ENCODE data around the gene ELF3. TPM values are rescaled to one million over a fixed set of nuclear protein-coding genes. Genes with fewer than 3 reads are reported as not detected.
A peak's percentile ranks its signal among the peaks of the same experiment; 100 is the strongest.

The ELF3 gene
- total and polyA plus RNA-seq, 10 of the 15 experiments (the other 5 are each of a cell fraction or from before 2014, with no cell fraction given), result 0.07 to 14.3 (median 0.58) TPM; not detected in 1

- TF ChIP-seq ZNF687 (IDR thresholded peaks at IDR 0.05), result no peak
- no peak for TF ChIP-seq HCFC1 (IDR thresholded peaks at IDR 0.05; ENCODE audit: low read length)
- peak; percentile 76 for TF ChIP-seq NR2F1 (conservative IDR thresholded peaks at IDR 0.05)
- 0 out of 2 replicates have a peak, but pooled peaks have one; percentile 29 for TF ChIP-seq NBN (IDR thresholded peaks at IDR 0.05)
- TF ChIP-seq HSF1 (IDR thresholded peaks at IDR 0.05; ENCODE audit: low read depth, low read length), result no peak
- TF ChIP-seq ETV6 (conservative IDR thresholded peaks at IDR 0.05 in 1 of 2, IDR thresholded peaks at IDR 0.05 in 1 of 2; ENCODE audit: borderline replicate concordance in 1 of 2, low read depth in 1 of 2), result no peak
- peak in 1 of 2 experiments; percentile 50; a peak in 1 of 4 replicates for TF ChIP-seq BHLHE40 (IDR thresholded peaks at IDR 0.05; ENCODE audit: borderline replicate concordance in 1 of 2, low read depth in 2 of 2, low read length in 1 of 2)
- TF ChIP-seq CBX3 (IDR thresholded peaks at IDR 0.05; ENCODE audit: borderline replicate concordance, low read depth), result no peak
- TF ChIP-seq ATF2 (IDR thresholded peaks at IDR 0.05; ENCODE audit: low read length), result no peak
- no peak for TF ChIP-seq NFIC (IDR thresholded peaks at IDR 0.05; ENCODE audit: low read depth, low read length)
- no peak for TF ChIP-seq KDM1A (IDR thresholded peaks at IDR 0.05; ENCODE audit: borderline replicate concordance)
- peak; percentile 79 for TF ChIP-seq GATAD2B (conservative IDR thresholded peaks at IDR 0.05; ENCODE audit: low read depth)
- no peak for TF ChIP-seq JUNB (IDR thresholded peaks at IDR 0.05)
- no peak for TF ChIP-seq YY1 (IDR thresholded peaks at IDR 0.05; ENCODE audit: low read depth, low read length)
- TF ChIP-seq CBFB (IDR thresholded peaks at IDR 0.05; ENCODE audit: low read depth), result no peak
- TF ChIP-seq BCL11A (IDR thresholded peaks at IDR 0.05; ENCODE audit: low read depth, low read length), result no peak
- no peak for TF ChIP-seq TAF1 (IDR thresholded peaks at IDR 0.05; ENCODE audit: borderline replicate concordance, low read depth, low read length)
- TF ChIP-seq IKZF1 (conservative IDR thresholded peaks at IDR 0.05), result peak; percentile 75
- TF ChIP-seq IRF4 (IDR thresholded peaks at IDR 0.05; ENCODE audit: low read depth, low read length), result no peak
- TF ChIP-seq MTA3 (IDR thresholded peaks at IDR 0.05; ENCODE audit: borderline replicate concordance, low read length), result no peak
These were observed at the start of gene ELF3 (continued) for GRCh38 chr1:202010180-202011015.
